IPS-NIHi7 (cell line): ENCODE measurements around the gene SCD.

ENCODE experiments used
- DNase-seq: peaks from one replicate; pipeline ENCODE4 v3.0.0; 2012; ENCODE audit warnings: mixed read lengths; ENCODE audit errors: extremely low spot score

The SCD gene

DNA sequence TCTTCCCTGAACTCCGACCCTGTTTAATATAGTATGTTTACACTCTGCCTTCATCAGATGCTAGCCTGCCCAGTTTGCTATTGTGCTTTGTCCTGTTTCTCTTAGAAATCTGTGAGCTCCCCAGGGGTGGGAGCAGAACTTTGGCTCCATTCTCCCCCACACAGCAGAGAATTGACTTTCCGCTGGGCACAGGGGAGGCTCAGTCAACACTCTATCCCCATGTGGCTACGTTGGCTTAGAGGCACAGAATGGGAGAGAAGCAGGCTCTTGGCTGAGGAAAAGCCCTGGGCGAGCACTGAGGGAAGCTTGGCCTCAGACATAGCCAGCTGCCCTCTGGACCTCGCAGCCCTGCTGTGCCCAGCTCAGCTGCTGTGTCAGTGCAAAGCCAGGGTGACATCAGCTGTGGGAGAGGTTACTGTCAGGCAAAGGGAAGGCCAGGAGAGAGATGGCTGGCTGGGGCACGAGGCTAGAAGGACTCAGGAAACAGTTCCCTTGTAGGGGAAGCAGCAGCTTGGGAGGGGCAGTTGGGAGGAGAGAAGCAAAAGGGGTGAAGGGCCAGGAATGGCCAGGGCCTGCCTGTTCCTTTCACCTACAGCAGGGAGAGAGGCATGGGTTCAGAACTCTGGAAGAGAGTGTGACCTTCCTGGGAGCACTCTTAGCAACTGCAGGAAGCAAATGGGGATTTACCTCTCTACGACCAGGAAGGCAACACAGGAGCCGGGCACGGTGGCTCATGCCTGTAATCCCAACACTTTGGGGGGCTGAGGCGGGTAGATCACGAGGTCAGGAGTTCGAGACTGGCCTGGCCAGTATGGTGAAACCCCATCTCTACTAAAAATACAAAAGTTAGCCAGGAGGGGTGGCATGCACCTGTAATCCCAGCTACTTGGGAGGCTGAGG lies 5.8 kb upstream of the SCD start:
- no peak for DNase-seq

GRCh38 chr10:100341953-100342626 lies 4.9 kb upstream of the SCD start:
- peak; percentile 83 for DNase-seq

GRCh38 chr10:100342627-100342972 lies 4.4 kb upstream of the SCD start:
- no peak for DNase-seq

DNA sequence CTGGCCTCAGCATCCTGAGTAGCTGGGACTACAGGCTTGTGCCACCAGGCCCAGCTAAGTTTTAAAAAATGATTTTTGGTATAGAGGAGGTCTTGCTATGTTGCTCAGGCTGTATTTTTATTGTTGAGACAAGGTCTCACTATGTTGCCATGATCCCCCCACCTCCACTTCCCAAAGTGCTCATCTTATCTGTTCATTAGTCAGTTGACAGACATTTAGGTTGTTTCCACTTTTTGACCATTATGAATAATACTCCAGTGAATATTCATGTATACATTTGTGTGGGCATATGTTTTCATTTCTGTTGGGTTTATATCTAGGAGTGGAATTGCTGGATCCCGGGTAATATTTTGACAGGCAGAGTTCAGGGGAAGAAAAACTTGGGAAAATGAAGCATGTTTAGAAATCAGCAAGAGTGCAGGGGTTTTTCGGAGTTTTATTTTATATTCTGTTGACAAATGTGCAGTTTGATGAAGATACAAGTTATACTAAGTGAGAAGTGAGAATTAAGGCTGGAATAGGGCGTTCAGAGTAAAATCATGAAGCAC lies 2.7 kb upstream of the SCD start:
- DNase-seq: no peak

- DNase-seq: no peak
Measured at GRCh38 chr10:100345570-100346330, 1.3 kb upstream of the SCD start.

GRCh38 chr10:100346351-100346764 lies 675 bp upstream of the SCD start:
- peak; percentile 69 for DNase-seq

DNA sequence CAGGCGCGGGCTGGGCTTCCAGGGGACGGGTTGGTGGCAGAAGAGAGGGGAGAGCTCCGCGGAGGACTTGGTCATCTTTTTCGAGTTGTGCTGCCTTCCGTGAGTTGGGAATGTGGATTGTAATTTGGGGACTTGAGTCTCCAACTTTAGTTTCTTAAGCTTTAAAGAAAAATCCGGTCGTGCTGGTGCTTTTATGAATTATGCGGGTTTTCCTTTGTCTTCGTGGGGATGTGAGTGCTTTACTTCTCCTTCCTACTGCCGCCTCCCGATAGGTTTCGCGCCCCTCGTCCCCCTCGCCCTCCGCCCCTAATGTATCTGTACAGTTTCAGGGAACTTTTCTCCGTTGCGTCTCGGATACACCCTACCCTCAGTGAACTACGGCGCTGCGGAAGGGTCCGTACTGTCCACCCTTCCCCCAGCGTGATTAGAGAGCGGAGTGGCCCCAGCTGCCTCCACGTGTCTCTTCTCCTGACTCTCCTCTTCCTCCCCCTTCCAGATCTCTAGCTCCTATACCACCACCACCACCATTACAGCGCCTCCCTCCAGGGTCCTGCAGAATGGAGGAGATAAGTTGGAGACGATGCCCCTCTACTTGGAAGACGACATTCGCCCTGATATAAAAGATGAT lies 649 bp downstream of the SCD start:
- no peak for DNase-seq

DNA sequence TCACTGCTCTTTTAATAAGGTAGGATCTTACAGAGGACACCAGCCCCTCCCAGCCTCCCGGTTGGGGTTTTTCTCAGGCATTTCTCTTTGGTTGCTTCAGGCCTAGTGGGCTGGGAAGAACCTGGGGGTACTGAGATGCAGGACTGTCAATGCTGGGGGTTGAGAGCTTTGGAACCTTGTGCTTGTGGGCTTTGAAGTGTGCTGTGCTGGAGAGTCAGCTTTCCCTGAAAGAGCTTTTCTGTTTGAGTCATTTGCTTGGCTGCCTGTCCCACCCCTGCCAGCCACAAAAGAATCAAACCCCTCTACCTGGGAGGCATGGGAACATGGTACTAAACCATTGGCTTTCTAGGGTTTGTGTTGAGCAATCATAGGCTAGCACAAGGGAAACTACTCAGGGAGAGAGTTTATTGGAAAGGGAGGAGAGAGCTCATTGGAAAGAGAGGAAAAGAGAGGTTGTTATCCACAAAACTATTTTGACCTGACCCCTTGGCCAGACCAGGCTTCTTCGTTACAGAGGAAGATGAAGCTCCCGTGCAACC lies 1.4 kb downstream of the SCD start:
- DNase-seq: no peak

- no peak for DNase-seq
Measured at GRCh38 chr10:100349087-100349486, 2.1 kb downstream of the SCD start.

GRCh38 chr10:100349672-100350071 lies 2.6 kb downstream of the SCD start:
- no peak for DNase-seq

DNA sequence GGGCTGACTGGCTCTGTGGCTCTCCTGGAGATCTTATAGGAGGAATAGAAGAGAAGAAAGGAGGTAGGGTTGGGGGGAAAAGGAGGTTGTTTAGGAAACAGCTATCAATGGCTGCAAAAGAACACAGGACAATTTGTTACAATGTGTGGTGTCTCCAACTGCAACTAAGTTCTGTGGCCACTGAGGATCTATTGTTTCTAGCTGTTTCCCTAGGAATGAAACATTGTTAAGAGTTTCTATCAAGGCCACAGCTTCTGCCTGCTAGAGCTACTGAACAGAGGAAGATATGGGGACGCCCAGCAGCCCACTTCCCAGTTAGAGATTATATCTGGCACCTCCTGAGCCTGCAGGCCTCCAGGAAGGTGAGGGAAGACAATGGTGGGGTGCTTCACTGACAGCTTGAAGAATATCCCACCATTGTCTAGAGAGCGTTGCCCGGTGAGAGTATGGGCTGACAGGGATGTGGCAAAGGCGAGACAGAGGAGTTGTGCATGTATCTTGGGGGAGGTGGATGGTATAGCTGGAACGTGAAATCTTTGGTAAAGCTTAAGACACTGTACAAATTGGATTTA lies 4.0 kb downstream of the SCD start:
- DNase-seq: no peak

DNA sequence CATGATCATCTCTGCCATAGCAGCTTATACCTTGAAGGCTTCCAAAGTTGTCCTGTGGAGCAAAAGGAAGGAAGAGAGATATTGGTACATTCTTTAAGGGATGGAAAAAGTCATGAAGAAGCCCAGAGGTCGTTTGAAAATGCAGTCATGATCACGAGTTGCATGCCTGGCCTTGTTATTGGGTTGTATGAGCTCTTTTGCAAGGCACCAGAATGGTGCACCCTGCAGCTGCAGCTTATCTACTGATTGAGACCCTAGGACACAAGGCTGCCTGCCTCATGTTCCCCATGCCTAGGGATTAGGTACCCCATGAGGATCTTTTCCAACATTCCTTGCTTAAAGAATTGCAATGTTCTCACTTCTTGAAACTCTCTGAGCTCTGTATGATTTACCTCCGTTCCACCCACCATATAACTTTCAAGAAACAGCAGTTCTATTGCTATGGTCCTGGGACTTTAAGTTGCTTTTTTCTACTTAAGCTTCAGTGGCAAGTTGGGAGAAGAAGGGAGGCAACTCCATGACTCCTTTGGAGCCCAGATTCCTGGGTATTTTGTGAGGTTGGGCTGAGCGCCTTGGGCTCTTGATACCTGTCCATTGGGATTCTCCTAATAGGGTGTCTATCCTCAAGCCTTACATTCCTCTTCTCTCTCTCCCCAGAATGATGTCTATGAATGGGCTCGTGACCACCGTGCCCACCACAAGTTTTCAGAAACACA lies 6.9 kb downstream of the SCD start:
- no peak for DNase-seq

GRCh38 chr10:100355086-100355485 lies 8.1 kb downstream of the SCD start:
- DNase-seq: no peak

- no peak for DNase-seq
Measured at GRCh38 chr10:100356067-100357017, 9.3 kb downstream of the SCD start.

GRCh38 chr10:100357059-100357858 lies 10.2 kb downstream of the SCD start:
- DNase-seq: no peak

DNA sequence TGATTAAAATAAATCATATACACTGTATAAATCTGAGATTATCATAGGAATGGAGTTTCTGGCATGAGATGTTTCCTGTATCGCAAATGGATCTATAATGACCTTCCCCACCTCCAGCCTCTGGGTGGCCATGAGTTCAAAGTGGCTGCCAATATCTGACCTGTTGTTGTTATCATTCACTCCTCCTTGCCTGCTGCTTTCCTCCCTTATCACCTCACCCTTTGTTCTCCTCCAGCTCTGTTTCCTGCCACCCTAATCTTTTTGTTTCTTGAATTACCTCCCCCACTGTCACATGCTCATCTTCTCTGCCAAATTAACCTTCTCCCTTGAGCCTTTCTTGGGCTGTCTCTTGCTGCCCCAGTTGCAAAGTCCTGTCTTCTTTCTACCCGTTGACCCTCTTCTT lies 12.0 kb downstream of the SCD start:
- DNase-seq: no peak

DNA sequence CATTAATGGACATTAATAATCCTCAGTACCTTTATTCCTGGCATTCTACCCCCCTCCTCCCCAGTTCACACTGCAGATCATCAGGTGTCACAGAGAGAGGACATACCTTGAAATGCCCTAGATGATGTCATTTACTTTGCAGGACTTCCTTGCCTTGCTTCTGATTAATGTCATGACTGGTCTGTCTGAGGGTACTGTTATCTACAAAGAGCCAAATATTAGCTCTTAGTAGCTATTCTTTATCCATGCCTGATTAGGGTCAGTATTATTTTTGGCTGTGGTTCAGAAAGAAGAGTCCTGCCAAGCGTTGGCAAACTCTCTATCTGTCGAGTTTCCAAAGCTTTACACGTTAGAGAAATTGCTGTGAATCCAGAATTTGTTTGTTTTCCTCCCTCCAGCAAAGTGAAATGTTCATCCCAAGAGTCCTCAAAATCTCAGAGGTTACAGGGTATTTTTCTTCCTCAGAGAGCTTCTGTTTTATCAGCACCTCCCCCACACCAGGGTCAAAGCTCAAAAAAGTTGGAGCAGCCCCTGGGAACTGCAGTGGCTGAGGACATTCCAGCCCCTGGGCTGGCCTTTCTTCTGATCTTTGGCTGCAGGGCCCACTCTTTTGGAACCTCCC lies 12.6 kb downstream of the SCD start:
- DNase-seq: no peak

GRCh38 chr10:100360234-100360633 lies 13.2 kb downstream of the SCD start:
- DNase-seq: no peak
